Measurements from ENCODE around the gene IMMP2L.

DNA sequence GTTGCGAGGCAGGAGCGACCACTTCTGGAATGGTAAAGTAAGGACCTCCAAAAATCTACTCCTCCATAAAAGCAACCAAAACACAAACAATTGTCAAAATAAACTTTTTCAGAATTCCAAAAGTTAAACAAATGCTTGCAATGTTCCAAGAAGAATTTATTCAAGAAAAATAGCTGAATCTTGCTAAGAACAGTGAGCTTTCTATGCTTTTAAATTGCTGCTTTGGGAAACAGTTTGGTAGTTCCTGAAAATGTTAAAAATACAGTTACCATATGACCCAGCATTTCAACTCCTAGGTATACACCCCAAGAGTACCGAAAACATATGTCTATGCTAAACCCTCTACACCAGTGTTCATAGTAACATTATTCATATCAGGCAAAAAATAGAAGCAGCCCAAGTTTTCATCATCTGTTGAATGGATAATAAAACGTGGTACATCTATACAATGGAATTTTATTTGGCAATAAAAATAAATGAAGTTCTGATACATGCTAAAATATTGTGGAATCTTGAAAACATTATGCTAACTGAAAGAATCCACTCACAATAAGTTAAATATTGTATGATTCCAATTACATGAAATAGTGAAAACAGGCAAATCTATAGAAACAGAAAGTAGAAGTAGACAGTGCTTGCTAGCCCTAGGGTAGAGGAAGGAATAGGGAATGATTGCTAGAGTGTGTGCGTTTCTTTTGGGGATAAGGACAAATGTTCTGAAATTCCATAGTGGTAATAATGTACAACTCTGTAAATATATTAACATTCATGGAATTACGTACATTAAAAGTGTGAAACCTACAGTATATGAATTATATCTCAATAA lies 414.4 kb downstream of the IMMP2L start:
- TF ChIP-seq CTCF (IDR thresholded peaks at IDR 0.05) (no peak), TEAD4 (CRISPR knock-in tag; IDR thresholded peaks at IDR 0.05) (no peak), MAX (CRISPR knock-in tag; IDR thresholded peaks at IDR 0.05) (no peak)
- TF ChIP-seq, protein P1, sequence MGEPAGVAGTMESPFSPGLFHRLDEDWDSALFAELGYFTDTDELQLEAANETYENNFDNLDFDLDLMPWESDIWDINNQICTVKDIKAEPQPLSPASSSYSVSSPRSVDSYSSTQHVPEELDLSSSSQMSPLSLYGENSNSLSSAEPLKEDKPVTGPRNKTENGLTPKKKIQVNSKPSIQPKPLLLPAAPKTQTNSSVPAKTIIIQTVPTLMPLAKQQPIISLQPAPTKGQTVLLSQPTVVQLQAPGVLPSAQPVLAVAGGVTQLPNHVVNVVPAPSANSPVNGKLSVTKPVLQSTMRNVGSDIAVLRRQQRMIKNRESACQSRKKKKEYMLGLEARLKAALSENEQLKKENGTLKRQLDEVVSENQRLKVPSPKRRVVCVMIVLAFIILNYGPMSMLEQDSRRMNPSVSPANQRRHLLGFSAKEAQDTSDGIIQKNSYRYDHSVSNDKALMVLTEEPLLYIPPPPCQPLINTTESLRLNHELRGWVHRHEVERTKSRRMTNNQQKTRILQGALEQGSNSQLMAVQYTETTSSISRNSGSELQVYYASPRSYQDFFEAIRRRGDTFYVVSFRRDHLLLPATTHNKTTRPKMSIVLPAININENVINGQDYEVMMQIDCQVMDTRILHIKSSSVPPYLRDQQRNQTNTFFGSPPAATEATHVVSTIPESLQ (CRISPR knock-in tag; IDR thresholded peaks at IDR 0.05) = no peak
- TF ChIP-seq, protein P2, sequence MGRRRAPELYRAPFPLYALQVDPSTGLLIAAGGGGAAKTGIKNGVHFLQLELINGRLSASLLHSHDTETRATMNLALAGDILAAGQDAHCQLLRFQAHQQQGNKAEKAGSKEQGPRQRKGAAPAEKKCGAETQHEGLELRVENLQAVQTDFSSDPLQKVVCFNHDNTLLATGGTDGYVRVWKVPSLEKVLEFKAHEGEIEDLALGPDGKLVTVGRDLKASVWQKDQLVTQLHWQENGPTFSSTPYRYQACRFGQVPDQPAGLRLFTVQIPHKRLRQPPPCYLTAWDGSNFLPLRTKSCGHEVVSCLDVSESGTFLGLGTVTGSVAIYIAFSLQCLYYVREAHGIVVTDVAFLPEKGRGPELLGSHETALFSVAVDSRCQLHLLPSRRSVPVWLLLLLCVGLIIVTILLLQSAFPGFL (CRISPR knock-in tag; IDR thresholded peaks at IDR 0.05; ENCODE audit: borderline replicate concordance) = no peak

Data from WTC11 (cell line).